IPS DF 6.9 (cell line): ENCODE measurements around the gene RALY.

Experiments used
- DNase-seq: peaks from one replicate; pipeline ENCODE4 v3.0.0-alpha.2; 2013; ENCODE audit warnings: low read depth, low spot score
- H3K27ac ChIP-seq: one replicate; pipeline ENCODE4 v1.5.1; 2013; ENCODE audit warnings: low read length, control low read depth
- H3K27me3 ChIP-seq: 2 replicates; pipeline ENCODE4 v1.6.1; 2013; ENCODE audit warnings: mild to moderate bottlenecking, low read length; ENCODE audit not compliant: control insufficient read depth, insufficient read depth
- H3K36me3 ChIP-seq: 2 replicates; pipeline ENCODE4 v1.6.1; 2013; ENCODE audit warnings: low read length; ENCODE audit not compliant: control insufficient read depth, insufficient read depth
- H3K4me1 ChIP-seq: 2 replicates; pipeline ENCODE4 v1.6.1; 2013; ENCODE audit warnings: low read length; ENCODE audit not compliant: control insufficient read depth, insufficient read depth
- H3K4me3 ChIP-seq: 2 replicates; pipeline ENCODE4 v1.5.1; 2013; ENCODE audit warnings: mild to moderate bottlenecking, low read length
- H3K9me3 ChIP-seq: 2 replicates; pipeline ENCODE4 v1.6.1; 2013; ENCODE audit warnings: low read length, inconsistent platforms; ENCODE audit not compliant: control insufficient read depth, insufficient read depth
- WGBS: extraction: QIAGEN DNeasy Blood & Tissue Kit; methylation state at CpG from one replicate; pipeline ENCODE4 v1.1.7; 2013; ENCODE audit warnings: mixed read lengths, missing lambda C conversion rate; ENCODE audit not compliant: insufficient read length, insufficient coverage; 5-methylcytosine and 5-hydroxymethylcytosine counted together

The RALY gene

DNA sequence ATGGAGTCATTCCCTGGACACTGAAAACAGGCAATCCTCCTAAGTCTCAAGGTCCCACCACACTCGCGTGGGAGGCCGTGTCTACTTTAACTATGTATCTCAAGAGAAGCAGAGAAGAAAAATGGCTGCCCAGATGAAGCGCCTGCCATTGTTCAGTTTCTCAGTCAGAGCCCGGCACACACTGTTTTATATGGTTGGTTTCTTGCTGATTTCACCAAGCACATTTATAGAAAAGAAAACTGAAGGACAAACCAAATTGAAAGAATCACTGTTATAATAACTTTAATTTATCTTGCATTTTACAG lies 95.4 kb downstream of the RALY start:
- peaks cover 25% of the 10 kb centered on the region; the same call in 1 of the 2 replicates for H3K36me3 ChIP-seq
- no CpG with 5 or more reads among the region's 5 CpGs for WGBS
- no peaks in the 10 kb centered on the region for H3K4me1 ChIP-seq
- no peak overlapping the region for H3K27ac ChIP-seq
- H3K27me3 ChIP-seq: no peaks in the 10 kb centered on the region
- H3K9me3 ChIP-seq: no peaks in the 10 kb centered on the region
- no peak overlapping the region for H3K4me3 ChIP-seq
- DNase-seq: no peak

DNA sequence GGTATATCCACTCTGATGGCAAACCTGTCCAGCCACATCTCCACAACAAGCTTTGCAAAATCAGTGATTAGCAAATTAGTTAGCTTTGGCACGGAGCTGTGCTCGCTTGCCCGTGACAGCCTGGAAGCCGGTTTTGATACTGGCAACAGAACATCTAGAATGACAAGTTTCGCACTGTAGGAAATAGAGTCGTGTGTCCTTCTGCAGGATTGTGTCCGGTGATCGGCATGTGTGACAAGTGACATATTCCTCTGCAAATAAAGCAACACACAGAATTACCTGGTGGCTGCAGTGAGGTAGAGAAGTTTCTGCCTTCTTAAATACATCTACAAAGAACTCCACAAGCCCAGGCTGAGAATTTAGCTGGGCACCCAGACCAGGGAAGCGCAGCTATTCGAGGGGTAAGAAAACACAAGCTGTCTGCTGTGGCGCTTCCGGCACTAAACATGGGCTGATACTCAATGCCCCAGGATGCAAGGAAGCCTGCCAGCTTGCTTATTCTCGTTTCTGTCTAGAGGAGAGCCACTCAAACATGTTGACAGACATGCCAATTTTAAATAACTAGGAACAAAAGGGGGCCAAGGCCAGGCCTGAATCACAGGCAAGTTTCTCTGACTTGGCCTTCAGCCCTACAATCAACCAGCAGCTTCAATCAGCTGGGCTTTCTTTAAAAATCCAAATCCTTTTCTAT lies 96.1 kb downstream of the RALY start:
- WGBS: no CpG with 5 or more reads among the region's 13 CpGs
- Histone ChIP-seq H3K36me3 (peaks cover 27% of the 10 kb centered on the region; the same call in 1 of the 2 replicates), H3K9me3 (no peaks in the 10 kb centered on the region), H3K27me3 (no peaks in the 10 kb centered on the region), H3K27ac (no peak overlapping the region), H3K4me3 (no peak overlapping the region), H3K4me1 (no peaks in the 10 kb centered on the region)
- DNase-seq: no peak

DNA sequence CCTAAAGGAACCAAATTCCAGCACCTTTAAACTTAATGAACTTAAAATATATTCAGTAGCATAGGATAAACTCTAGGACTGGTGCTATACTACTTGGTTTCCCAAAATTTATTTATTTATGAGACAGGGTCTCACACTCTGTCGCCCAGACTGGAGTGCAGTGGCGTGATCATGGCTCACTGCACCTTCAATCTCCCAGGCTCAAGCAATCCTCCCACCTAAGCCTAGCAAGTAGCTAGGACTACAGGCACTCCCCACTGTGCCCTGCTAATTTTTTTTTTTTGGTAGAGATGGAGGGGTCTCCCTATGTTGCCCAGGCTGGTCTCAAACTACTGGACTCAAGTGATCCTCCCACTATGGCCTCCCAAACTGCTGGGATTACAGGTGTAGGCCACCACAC lies 96.9 kb downstream of the RALY start:
- Histone ChIP-seq H3K27me3 (no peaks in the 10 kb centered on the region), H3K4me1 (no peaks in the 10 kb centered on the region), H3K4me3 (no peak overlapping the region), H3K9me3 (no peaks in the 10 kb centered on the region), H3K27ac (no peak overlapping the region), H3K36me3 (peaks cover 31% of the 10 kb centered on the region; the same call in 1 of the 2 replicates)
- no CpG with 5 or more reads among the region's 2 CpGs for WGBS
- no peak for DNase-seq

DNA sequence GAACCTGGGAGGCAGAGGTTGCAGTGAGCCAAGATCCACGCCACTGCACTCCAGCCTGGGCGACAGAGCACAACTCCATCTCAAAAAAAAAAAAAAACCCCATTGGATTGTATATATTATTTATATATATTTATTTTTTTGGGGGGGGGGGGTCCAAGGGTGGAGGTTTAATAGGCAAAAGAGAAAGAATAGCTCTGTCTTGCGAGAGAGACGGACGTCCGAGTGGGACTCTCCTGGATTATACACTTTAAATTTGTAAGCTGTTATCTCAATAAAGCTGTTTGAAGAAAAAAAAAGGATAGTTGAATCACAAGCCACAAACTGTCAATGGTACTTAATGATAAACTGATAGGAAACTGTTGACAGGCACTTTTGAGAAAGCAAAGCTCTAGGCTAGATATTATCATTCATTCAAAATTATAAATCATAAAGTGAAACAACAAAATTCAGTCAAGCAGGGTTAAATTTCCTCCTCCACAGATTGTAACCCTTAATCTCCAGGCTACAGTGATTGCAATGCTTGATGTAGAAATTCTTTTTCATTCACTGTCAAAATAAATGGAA lies 98.0 kb downstream of the RALY start:
- Histone ChIP-seq H3K27me3 (no peaks in the 10 kb centered on the region), H3K36me3 (peaks cover 38% of the 10 kb centered on the region; the same call in 1 of the 2 replicates), H3K27ac (no peak overlapping the region), H3K4me3 (no peak overlapping the region), H3K4me1 (no peaks in the 10 kb centered on the region), H3K9me3 (no peaks in the 10 kb centered on the region)
- DNase-seq: no peak
- no CpG with 5 or more reads among the region's 6 CpGs for WGBS

DNA sequence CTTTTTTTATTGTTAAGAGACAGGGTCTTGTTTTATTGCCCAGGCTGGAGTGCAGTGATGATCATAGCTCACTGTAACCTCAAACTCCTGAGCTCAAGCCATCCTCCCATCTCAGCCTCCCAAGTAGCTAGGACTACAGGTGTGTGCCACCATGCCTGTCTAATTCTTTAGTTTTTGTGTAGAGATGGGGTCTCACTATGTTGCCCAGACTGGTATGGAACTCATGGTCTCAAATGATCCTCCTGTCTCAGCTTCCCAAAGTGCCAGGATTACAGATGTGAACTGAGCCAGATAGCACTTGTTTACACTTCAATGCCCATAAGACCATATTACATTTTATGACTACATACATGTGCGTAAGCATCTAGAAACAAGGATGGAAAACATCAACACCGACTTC lies 100.2 kb downstream of the RALY start:
- H3K4me1 ChIP-seq: no peaks in the 10 kb centered on the region
- H3K4me3 ChIP-seq: no peak overlapping the region
- H3K27ac ChIP-seq: no peak overlapping the region
- peaks cover 37% of the 10 kb centered on the region for H3K36me3 ChIP-seq
- DNase-seq: no peak
- no peaks in the 10 kb centered on the region for H3K27me3 ChIP-seq
- no peaks in the 10 kb centered on the region for H3K9me3 ChIP-seq
- WGBS: no CpG with 5 or more reads among the region's 2 CpGs

DNA sequence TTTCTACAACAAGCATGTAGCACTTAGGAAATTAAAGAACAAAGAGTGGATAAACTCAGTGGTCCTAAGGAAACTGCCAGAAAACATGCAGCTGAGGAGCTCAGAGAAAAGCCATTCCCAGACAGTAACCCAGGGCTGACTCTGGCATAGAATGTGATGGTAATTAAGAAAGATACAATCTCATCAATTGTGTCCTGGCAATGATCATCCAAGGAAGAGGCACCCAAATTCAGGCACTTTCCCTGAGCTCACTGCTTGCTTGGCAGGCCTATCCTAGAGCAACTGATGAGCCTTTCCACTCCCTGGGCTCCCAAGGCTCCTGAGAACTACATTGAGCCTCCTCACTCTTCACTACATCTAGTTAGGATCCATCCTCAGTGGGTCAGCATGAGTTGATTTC lies 102.1 kb downstream of the RALY start:
- H3K27me3 ChIP-seq: no peaks in the 10 kb centered on the region
- H3K9me3 ChIP-seq: no peaks in the 10 kb centered on the region
- DNase-seq: no peak
- H3K4me1 ChIP-seq: no peaks in the 10 kb centered on the region
- H3K4me3 ChIP-seq: no peak overlapping the region
- peaks cover 30% of the 10 kb centered on the region for H3K36me3 ChIP-seq
- H3K27ac ChIP-seq: no peak overlapping the region

DNA sequence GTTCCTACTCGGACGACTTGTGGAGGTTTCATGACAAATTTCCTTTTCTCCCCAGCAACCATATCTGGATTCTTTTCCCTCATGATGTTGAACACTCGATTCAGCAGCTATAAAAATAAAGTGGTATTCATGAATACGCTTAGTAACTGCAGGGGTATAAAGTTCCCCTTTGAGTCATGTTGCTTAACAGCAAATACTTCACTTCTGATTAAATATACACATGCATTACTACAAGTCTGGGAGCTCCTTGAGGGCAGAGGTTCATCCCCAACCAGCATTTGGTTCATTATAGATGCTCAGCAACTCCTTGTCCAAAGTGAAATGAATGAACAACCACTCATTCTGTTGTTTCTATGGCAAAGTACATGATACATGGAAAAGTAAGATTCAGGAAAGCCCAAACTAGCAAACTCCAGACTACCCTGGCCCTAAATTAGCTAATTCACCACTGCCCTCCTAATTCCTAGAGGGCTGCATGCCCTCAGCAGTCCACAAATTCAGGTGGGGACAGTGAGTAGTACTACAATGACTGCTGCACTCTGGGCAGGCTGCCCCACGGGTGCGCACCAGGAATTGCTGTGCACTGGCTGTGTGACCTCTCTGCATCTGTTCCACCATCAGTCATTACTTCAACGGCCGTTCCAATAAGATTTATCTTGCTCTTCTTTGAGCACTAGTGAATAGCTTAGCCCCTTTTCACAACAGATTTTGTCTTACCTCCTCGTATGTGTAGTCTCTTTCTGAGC lies 103.2 kb downstream of the RALY start:
- Histone ChIP-seq H3K36me3 (peaks cover 35% of the 10 kb centered on the region), H3K27me3 (no peaks in the 10 kb centered on the region), H3K27ac (no peak overlapping the region), H3K9me3 (no peaks in the 10 kb centered on the region), H3K4me3 (no peak overlapping the region), H3K4me1 (no peaks in the 10 kb centered on the region)
- no CpG with 5 or more reads among the region's 9 CpGs for WGBS
- no peak for DNase-seq

DNA sequence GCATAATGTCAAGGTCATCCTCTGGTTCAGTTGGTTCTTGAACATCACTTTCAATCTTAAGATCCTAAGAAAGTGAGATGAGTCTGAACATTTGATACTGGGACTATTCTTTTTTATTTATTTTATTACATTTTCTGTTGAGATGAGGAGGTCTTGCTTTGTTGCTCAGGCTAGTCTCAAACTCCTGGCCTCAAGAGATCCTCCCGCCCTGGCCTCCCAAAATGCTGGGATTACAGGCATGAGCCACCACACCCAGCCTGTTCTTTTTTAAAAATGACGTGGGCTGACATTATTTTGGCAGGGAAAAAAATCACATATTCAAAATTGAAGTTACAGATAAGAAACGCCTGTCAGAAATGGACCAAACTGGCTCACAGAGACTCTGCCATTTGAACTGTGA lies 104.9 kb downstream of the RALY start:
- Histone ChIP-seq H3K4me1 (no peaks in the 10 kb centered on the region), H3K36me3 (peaks cover 31% of the 10 kb centered on the region), H3K27ac (no peak overlapping the region), H3K9me3 (no peaks in the 10 kb centered on the region), H3K27me3 (no peaks in the 10 kb centered on the region), H3K4me3 (no peak overlapping the region)
- WGBS: no CpG with 5 or more reads among the region's 3 CpGs
- DNase-seq: no peak

DNA sequence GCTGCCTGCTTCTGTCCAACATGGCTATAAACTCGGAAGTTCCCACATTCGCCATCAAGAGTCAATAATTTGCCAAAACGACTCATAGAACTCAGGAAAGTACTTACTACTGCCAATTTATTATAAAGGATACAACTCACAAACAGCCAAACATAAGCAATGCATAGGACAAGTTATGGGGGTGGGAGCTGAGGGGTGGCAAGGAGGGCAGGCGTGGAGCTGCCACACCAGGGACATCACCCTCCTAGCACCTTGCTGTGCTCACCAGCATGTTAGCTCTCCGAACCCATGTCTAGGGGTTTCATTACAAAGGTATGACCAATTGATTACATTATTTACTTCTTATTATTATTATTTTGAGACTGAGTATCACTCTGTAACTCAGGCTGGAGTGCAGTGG lies 106.0 kb downstream of the RALY start:
- H3K27me3 ChIP-seq: no peaks in the 10 kb centered on the region
- H3K4me3 ChIP-seq: no peak overlapping the region
- peaks cover 29% of the 10 kb centered on the region for H3K36me3 ChIP-seq
- H3K27ac ChIP-seq: no peak overlapping the region
- WGBS: no CpG with 5 or more reads among the region's 5 CpGs
- no peak for DNase-seq
- no peaks in the 10 kb centered on the region for H3K9me3 ChIP-seq
- H3K4me1 ChIP-seq: no peaks in the 10 kb centered on the region

DNA sequence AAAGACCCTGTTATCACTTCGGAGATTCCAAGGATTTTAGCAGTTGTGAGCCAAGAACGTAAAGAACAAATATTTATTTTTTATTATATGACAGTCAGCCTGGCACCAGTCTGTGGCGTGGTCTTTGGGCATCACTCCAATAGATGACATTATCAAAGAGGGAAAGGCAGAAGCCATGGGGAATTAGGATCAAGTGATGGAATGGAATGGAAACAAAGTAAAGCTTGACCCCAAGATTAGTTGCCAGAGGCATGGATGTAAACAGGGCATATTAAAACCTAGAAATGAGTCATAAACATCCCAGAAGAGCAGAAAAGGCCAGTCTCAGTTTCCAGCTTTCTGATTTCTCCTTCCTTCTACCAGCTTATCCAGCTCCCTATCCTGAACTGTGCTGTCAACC lies 106.9 kb downstream of the RALY start:
- Histone ChIP-seq H3K9me3 (no peaks in the 10 kb centered on the region), H3K4me3 (no peak overlapping the region), H3K36me3 (peaks cover 26% of the 10 kb centered on the region), H3K4me1 (no peaks in the 10 kb centered on the region), H3K27ac (no peak overlapping the region), H3K27me3 (no peaks in the 10 kb centered on the region)
- no CpG with 5 or more reads among the region's 3 CpGs for WGBS
- DNase-seq: no peak

DNA sequence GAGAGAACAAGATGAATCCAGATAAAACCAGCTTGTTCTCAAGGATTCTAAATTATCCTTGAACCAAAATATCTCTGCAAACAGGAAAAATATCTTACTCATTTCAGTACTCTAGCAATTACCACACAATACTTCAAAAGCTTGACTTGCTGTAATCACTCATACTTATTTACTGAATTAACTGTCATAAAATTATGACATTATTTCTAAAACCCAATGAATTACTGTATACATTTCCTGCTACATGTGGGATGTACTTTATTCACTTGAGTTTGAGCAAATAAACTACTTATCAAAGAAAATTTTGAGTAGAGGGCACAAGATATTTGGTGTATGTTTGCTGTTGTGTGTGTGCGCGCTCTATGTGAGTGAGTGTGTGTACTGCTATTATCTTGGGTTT lies 108.6 kb downstream of the RALY start:
- DNase-seq: no peak
- no peak overlapping the region for H3K27ac ChIP-seq
- WGBS: no CpG with 5 or more reads among the region's 2 CpGs
- no peak overlapping the region for H3K4me3 ChIP-seq
- H3K9me3 ChIP-seq: no peaks in the 10 kb centered on the region
- H3K36me3 ChIP-seq: peaks cover 13% of the 10 kb centered on the region
- H3K27me3 ChIP-seq: no peaks in the 10 kb centered on the region
- H3K4me1 ChIP-seq: no peaks in the 10 kb centered on the region
